HepG2 (cell line): Measurements from ENCODE around the gene NOCT. TPM values are rescaled to one million over a fixed set of nuclear protein-coding genes. Genes with fewer than 3 reads are reported as not detected.

ENCODE experiments used
- ATAD3A ChIP-seq: sonication (generic); formaldehyde crosslinking; IDR thresholded peaks from 2 replicates; pipeline ENCODE4 v1.4.0; 2020; ENCODE audit warnings: missing genetic modification reagents
- FOXA1 ChIP-seq, 2 experiments: fragments of 450-650 bp in 1 of 2; sonication (generic) in 1 of 2; formaldehyde crosslinking in 1 of 2; IDR thresholded peaks; 2 replicates each; pipeline versions ENCODE4 v1.4.0 to v1.6.1; 2016 to 2020; ENCODE audit warnings: missing genetic modification reagents in 1 of 2
- FUBP1 ChIP-seq: sonication (generic); formaldehyde crosslinking; IDR thresholded peaks from 2 replicates; pipeline ENCODE4 v1.5.1; 2020; ENCODE audit warnings: missing genetic modification reagents, mild to moderate bottlenecking, borderline replicate concordance
- GMEB1 ChIP-seq: sonication (generic); formaldehyde crosslinking; IDR thresholded peaks from 2 replicates; pipeline ENCODE4 v1.5.1; 2020; ENCODE audit warnings: missing genetic modification reagents, mild to moderate bottlenecking, borderline replicate concordance
- GZF1 ChIP-seq: sonication (generic); formaldehyde crosslinking; IDR thresholded peaks from 2 replicates; pipeline ENCODE4 v1.5.1; 2020; ENCODE audit warnings: mild to moderate bottlenecking, missing genetic modification reagents
- KDM6A ChIP-seq: IDR thresholded peaks from 2 replicates; pipeline ENCODE4 v1.6.1; 2016; ENCODE audit warnings: low read depth
- MAFF ChIP-seq: IDR thresholded peaks from 2 replicates; pipeline ENCODE4 v1.6.1; 2011; ENCODE audit warnings: low read depth, low read length, improper control_type of control experiment
- MED1 ChIP-seq: sonication (generic); formaldehyde crosslinking; IDR thresholded peaks from 2 replicates; pipeline ENCODE4 v1.4.0; 2020; ENCODE audit warnings: missing genetic modification reagents
- NFE2L2 ChIP-seq: fragments of 150-350 bp; IDR thresholded peaks from 2 replicates; pipeline ENCODE4 v1.6.1; 2014; ENCODE audit warnings: low read length
- NFIC ChIP-seq: IDR thresholded peaks from 2 replicates; pipeline ENCODE4 v1.6.1; 2012; ENCODE audit warnings: mild to moderate bottlenecking, low read length, inconsistent platforms
- NFRKB ChIP-seq: fragments of 450-650 bp; IDR thresholded peaks from 2 replicates; pipeline ENCODE4 v1.6.1; 2017
- ONECUT2 ChIP-seq: sonication (generic); formaldehyde crosslinking; IDR thresholded peaks from 2 replicates; pipeline ENCODE4 v1.4.0; 2020; ENCODE audit warnings: missing genetic modification reagents
- SIX1 ChIP-seq: sonication (generic); formaldehyde crosslinking; IDR thresholded peaks from 2 replicates; pipeline ENCODE4 v1.4.0; 2020; ENCODE audit warnings: missing genetic modification reagents, borderline replicate concordance
- SRY ChIP-seq: sonication (generic); formaldehyde crosslinking; IDR thresholded peaks from 2 replicates; pipeline ENCODE4 v1.8.0; 2022; ENCODE audit warnings: mild to moderate bottlenecking, missing genetic modification reagents
- STAG1 ChIP-seq: sonication (generic); formaldehyde crosslinking; IDR thresholded peaks from 2 replicates; pipeline ENCODE4 v1.4.0; 2020; ENCODE audit warnings: missing genetic modification reagents
- STAT5B ChIP-seq: sonication (generic); formaldehyde crosslinking; IDR thresholded peaks from 2 replicates; pipeline ENCODE4 v1.4.0; 2020; ENCODE audit warnings: missing genetic modification reagents
- YEATS4 ChIP-seq: sonication (generic); formaldehyde crosslinking; IDR thresholded peaks from 2 replicates; pipeline ENCODE4 v1.4.0; 2020; ENCODE audit warnings: missing genetic modification reagents, borderline replicate concordance
- ZMYM3 ChIP-seq: sonication (generic); formaldehyde crosslinking; IDR thresholded peaks from 2 replicates; pipeline ENCODE4 v1.5.1; 2020; ENCODE audit warnings: mild to moderate bottlenecking, missing genetic modification reagents
- ZNF207 ChIP-seq: fragments of 450-650 bp; IDR thresholded peaks from 2 replicates; pipeline ENCODE4 v1.6.1; 2016; ENCODE audit warnings: antibody characterized with exemption, borderline replicate concordance
- ZNF329 ChIP-seq: sonication (generic); formaldehyde crosslinking; IDR thresholded peaks from 2 replicates; pipeline ENCODE4 v1.9.0; 2021; ENCODE audit warnings: low read depth, mild to moderate bottlenecking, missing genetic modification reagents
- ZNF431 ChIP-seq: sonication (generic); formaldehyde crosslinking; IDR thresholded peaks from 2 replicates; pipeline ENCODE4 v1.9.0; 2022; ENCODE audit warnings: missing genetic modification reagents, low read depth, mild to moderate bottlenecking, borderline replicate concordance
- ZNF577 ChIP-seq: sonication (generic); formaldehyde crosslinking; IDR thresholded peaks from 2 replicates; pipeline ENCODE4 v1.4.0; 2020; ENCODE audit warnings: mild to moderate bottlenecking, low read depth, missing genetic modification reagents, borderline replicate concordance
- ZNF598 ChIP-seq: sonication (generic); formaldehyde crosslinking; IDR thresholded peaks from 2 replicates; pipeline ENCODE4 v1.5.1; 2020; ENCODE audit warnings: mild to moderate bottlenecking, missing genetic modification reagents, borderline replicate concordance
- ZNF670 ChIP-seq: sonication (generic); formaldehyde crosslinking; IDR thresholded peaks from 2 replicates; pipeline ENCODE4 v1.8.0; 2022; ENCODE audit warnings: mild to moderate bottlenecking, missing genetic modification reagents, borderline replicate concordance
- polyA plus RNA-seq, 8 experiments: library from polyadenylated mRNA; depleted of rRNA in 3 of 8; stranded (reverse) in 7 of 8; unstranded in 1 of 8; fragments of >200 nt; fragmentation: Illumina TruSeq in 4 of 8; extraction: Trizol in 4 of 8; gene quantifications; 2 replicates each; pipeline versions ENCODE4 v1.2.1 to v1.2.3, GENCODE V29; 2011 to 2016; ENCODE audit warnings: low read depth in 4 of 8, missing spikeins in 1 of 8, mixed read lengths in 1 of 8; ENCODE audit not compliant: insufficient read depth in 1 of 8
- total RNA-seq, 5 experiments: library from RNA; depleted of rRNA; stranded (reverse); fragments of >200 nt; fragmentation: Illumina TruSeq; extraction: Trizol; gene quantifications; 2 replicates each; pipeline ENCODE4 v1.2.3, GENCODE V29; 2016; ENCODE audit warnings: low read depth in 1 of 5
- TF ChIP-seq, protein P1 (sequence below): sonication (generic); formaldehyde crosslinking; IDR thresholded peaks from 2 replicates; pipeline ENCODE4 v1.4.0; 2020; ENCODE audit warnings: missing genetic modification reagents
- TF ChIP-seq, protein P2 (sequence below): sonication (generic); formaldehyde crosslinking; conservative IDR thresholded peaks from 2 replicates; pipeline ENCODE4 v1.4.0; 2020; ENCODE audit warnings: missing genetic modification reagents

Gene NOCT
- total and polyA plus RNA-seq, 2 of the 13 experiments (the other 11 are each of a cell fraction or from before 2014, with no cell fraction given) = 3.6 to 13.1 TPM

DNA sequence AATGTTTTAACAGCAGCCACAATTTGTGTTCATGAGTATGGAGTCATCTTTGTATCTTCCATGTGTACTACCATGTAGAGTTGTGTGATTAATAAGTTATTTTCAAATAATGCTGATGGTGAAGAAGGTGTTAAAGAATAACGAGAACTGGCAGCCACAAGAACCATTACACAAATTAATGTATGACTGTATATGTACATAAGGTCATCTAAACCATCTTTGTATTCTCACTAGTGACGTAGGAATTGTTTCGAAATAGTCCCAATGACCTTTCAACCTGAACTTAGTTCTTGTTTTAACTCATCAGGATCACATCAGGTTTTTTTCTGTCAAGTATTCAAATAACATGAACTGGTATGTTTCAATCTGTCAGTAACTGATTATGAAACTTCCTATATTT lies 48.3 kb upstream of the NOCT start (continued):
- TF ChIP-seq, protein P1, sequence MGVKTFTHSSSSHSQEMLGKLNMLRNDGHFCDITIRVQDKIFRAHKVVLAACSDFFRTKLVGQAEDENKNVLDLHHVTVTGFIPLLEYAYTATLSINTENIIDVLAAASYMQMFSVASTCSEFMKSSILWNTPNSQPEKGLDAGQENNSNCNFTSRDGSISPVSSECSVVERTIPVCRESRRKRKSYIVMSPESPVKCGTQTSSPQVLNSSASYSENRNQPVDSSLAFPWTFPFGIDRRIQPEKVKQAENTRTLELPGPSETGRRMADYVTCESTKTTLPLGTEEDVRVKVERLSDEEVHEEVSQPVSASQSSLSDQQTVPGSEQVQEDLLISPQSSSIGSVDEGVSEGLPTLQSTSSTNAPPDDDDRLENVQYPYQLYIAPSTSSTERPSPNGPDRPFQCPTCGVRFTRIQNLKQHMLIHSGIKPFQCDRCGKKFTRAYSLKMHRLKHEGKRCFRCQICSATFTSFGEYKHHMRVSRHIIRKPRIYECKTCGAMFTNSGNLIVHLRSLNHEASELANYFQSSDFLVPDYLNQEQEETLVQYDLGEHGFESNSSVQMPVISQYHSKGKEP = no peak
- TF ChIP-seq ATAD3A (CRISPR knock-in tag) (no peak), ZNF431 (CRISPR knock-in tag) (no peak), STAG1 (CRISPR knock-in tag) (no peak), STAT5B (CRISPR knock-in tag) (no peak), ZNF329 (CRISPR knock-in tag) (no peak), ZMYM3 (CRISPR knock-in tag) (no peak), YEATS4 (CRISPR knock-in tag) (no peak), MAFF (peak; percentile 19; the same call in 1 of the 2 replicates), GZF1 (CRISPR knock-in tag) (no peak), KDM6A (CRISPR knock-in tag) (no peak; the same call in 1 of the 2 replicates), NFE2L2 (no peak), ONECUT2 (CRISPR knock-in tag) (no peak), FOXA1 (IDR thresholded peaks at IDR 0.05) (0 out of 2 replicates have a peak, but pooled peaks have one; percentile 22), FOXA1 (CRISPR knock-in tag; IDR thresholded peaks at IDR 0.05) (peak; percentile 75), GMEB1 (CRISPR knock-in tag) (no peak), ZNF577 (CRISPR knock-in tag) (no peak), MED1 (CRISPR knock-in tag) (peak; percentile 36; the same call in 1 of the 2 replicates), ZNF207 (no peak), FUBP1 (CRISPR knock-in tag) (no peak), SRY (no peak), ZNF598 (CRISPR knock-in tag) (no peak), SIX1 (CRISPR knock-in tag) (peak; percentile 68; the same call in 1 of the 2 replicates), ZNF670 (no peak), NFIC (peak; percentile 55; the same call in 1 of the 2 replicates), NFRKB (no peak)
- TF ChIP-seq, protein P2, sequence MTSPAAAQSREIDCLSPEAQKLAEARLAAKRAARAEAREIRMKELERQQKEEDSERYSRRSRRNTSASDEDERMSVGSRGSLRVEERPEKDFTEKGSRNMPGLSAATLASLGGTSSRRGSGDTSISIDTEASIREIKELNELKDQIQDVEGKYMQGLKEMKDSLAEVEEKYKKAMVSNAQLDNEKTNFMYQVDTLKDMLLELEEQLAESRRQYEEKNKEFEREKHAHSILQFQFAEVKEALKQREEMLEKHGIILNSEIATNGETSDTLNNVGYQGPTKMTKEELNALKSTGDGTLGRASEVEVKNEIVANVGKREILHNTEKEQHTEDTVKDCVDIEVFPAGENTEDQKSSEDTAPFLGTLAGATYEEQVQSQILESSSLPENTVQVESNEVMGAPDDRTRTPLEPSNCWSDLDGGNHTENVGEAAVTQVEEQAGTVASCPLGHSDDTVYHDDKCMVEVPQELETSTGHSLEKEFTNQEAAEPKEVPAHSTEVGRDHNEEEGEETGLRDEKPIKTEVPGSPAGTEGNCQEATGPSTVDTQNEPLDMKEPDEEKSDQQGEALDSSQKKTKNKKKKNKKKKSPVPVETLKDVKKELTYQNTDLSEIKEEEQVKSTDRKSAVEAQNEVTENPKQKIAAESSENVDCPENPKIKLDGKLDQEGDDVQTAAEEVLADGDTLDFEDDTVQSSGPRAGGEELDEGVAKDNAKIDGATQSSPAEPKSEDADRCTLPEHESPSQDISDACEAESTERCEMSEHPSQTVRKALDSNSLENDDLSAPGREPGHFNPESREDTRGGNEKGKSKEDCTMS (CRISPR knock-in tag) = no peak
